HG03060 (cell line): ENCODE data around the gene EML6.
"Not testable (repeated sequence)": the region's sequence is repeated elsewhere in the genome, so short reads cannot be mapped to it uniquely, and the experiment has no call there.

Source experiments
- ATAC-seq: cut with Tn5 transposase; IDR thresholded peaks from one replicate; pipeline ENCODE4 v1.9.1; 2021; ENCODE audit warnings: low read depth, moderate number of reproducible peaks; ENCODE audit not compliant: unreplicated experiment

The EML6 gene

DNA sequence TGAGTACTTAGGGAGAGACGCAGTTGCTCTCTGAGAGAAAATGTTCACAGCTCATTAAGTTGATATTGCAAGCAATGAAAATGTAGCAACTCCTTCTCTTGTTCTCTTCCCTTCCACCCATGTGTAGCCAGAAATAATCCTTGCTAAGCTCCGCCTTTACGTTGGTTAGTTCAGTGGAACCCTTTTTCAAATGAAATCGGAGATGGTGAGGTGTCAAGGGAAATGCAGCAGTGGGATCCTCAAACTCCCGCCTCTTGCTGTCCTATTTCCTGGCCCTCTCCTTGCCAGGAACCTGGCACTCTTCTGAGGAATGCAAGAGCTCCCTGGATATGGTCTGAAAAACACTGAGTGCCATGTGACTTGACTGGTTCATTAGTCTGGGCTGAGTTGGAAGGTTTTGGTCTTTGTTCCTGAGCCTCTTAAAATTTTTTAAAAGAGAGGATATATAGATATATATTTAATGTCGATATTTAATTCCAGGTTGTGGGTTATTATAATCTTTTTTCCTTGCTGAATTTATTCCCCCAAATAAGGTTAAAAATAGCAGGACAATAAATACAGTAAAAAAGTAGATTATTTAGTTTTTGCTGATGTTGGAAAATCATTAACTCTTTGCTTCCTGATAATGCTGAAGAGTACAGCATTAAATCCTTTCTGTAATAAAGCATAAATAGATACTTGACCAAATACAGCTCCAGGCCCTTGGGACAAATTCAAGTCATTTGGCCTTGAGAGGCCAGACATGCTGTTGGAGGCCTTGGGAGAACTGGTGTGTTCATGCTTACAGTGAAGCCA, 116.2 kb downstream of the EML6 start:
- no peak for ATAC-seq

DNA sequence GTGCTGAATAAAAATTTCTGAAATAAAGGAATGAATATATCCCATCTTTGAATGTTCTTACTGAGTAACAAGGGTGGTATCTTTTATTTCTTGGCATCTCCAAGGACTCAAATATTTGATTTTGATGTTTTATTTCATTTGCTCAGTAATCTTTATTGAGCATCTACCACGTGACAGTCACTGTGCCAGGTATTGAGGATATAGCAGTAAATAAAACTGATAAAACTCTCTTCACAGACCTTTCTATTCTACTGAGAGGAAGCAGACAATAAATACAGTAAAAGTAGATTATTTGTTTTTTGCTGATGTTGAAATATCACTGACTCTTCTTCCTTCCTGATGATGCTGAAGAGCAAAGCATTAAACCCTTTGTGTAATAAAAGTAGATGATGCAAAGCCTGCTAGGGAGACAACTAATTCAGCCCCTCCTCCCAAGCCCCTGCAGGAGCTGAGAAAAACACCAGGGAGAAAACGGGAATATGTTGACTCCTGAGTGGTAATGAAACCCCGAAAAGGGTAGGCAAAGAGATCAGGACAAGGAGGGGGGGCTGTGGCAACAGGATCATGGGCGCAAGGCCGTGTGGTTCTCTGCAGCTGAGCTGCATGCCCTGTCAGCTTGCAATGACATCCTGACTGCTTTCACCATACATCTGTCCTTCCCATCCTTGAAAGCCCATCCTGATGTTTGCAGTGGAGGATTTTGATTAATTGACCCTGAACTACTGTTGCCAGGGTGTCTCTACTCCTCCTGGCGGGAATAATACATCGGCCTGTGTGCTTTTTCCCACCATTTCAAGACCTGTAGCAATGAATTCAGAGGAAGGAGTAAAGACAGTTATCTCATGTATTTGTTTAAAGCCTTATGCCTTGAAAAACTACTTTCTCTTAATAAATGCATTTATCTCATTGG, 117.4 kb downstream of the EML6 start:
- no peak for ATAC-seq

DNA sequence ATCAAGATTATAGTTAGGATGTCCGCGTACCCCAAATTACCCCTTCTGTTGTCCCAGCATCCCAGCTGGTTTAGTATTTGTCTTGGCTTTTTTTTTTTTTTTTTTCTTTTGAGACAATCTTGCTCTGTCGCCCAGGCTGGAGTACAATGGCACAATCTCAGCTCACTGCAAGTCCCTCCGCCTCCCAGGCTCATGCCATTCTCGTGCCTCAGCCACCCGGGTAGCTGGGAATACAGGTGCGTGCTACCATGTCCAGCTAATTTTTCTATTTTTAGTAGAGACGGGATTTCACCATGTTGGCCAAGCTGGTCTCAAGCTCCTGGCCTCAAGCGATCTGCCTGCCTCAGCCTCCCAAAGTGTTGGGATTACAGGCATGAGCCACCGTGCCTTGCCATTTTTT, 118.0 kb downstream of the EML6 start:
- not testable (repeated sequence) for ATAC-seq

DNA sequence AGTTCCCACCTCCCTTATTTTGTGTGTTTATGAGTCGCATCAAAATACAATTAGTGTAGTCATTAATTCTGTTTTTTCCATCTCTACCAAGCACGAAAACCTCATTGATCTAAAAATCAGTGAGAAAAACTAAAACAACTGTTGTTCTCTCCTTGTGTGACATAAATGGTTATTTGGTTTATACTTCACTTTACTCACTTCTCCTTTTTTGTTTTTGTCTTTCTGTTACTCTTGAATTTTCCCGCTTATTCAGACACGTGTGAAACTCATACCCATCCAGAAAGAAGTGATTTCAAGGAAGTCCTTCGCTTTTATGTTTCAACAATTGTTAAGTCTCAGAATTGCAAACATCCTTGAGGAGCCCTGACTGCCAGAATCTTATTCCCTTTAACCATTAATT, 121.6 kb downstream of the EML6 start:
- no peak for ATAC-seq

DNA sequence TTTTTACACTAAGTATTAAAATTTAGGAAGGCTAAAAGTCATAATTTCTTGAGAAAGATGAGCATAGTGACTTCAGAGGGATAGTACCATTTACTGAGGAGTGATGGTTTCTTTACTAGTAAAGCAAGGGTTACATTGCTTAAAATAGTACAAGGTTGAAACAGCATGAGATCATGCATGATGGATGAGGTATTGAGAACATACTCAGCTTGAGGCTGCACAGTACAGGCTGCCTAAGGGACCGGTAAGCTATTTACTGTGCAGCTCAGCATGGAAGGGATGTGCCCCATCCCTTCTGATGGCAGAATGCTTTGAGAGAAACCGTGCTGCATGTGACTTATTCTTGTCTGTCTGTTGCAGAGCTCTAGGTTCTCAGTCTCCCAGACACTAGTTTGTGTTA, 122.1 kb downstream of the EML6 start:
- ATAC-seq = no peak

DNA sequence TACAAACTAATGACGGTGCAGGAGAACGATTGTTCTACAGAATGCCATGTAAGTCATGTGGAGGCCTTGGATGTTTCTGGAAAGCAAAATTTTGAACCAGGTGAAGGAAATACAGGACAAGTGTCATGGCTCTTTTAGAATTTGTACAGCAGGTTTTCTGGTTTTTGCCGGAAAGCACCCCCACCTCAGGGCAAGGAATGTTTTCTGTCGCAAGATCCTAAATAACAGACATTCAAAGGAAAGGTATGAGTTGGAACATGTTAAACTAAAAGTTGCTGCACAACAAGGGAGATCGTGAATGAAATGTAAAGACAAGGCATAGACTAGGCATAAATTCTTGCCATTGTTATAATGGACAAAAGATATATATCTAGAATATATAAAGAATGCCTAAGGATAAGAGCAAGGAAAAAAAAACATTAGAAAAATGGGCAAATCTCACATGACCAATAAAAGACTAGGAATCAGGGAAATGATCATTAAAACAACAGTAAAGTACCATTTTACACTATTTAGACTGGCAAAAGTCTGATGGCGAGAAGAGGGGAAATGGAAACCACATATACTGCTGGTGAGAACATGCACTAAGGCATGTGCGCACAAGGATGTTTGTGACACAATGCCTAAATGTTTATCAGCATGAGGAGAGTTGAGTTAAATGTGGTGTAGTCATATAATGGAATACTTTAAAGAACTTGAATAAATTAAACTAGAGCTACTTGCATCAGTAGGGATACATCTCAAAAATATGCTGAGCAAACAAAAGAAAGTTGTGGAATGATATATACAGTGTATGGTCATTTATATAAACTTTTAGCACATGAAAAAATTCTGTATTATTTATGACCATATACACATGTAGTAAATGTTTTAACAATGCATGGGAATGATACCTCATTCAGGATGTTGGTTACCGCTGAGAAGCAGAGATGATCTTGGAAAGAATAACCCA, 127.0 kb downstream of the EML6 start:
- ATAC-seq = no peak

DNA sequence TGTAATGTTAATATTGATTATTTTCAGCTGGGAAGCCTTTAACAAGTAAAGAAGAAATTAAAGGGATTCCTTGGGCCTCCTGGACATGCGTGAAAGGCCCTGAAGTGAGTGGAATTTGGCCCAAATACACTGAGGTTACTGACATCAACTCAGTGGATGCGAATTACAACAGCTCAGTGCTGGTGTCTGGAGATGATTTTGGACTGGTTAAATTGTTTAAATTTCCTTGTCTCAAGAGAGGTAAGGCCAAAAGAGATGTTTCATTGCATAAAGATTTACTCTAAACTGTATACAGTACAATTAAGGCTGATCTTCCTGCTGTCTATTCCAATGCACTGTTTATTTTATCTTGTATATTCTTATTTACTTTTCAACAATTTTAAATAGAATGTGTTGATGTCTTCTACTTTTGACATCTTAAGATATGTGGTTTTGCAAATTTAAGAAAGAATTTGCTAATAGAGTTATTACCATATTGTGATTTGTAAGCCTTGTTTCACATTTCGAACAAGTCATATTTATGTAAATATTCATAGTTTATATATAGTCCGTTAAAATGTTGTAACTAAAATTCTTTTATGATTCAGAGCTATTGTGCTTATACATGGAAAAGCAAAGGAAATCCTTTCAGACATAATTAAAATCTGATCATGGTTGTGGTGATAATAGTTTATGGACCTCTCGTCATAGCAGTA, 130.3 kb downstream of the EML6 start:
- ATAC-seq = no peak

DNA sequence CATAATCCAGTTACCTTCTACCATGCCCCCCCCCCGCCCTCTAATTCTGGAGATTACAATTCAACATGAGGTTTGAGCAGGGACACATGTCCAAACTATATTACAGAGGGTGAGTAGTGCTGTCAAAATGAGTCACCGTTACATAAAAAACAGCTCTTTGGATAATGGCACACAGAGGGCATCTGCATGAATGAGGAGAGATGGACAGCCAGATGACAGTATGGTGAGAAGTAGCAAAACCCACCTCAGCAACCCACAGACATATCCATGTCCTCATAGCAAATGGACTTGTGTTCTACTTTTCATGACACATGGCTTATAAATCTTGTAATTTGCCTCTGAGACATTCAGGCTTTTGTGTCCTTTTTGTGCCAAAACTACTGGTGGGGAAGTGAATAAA, 132.0 kb downstream of the EML6 start:
- no peak for ATAC-seq

DNA sequence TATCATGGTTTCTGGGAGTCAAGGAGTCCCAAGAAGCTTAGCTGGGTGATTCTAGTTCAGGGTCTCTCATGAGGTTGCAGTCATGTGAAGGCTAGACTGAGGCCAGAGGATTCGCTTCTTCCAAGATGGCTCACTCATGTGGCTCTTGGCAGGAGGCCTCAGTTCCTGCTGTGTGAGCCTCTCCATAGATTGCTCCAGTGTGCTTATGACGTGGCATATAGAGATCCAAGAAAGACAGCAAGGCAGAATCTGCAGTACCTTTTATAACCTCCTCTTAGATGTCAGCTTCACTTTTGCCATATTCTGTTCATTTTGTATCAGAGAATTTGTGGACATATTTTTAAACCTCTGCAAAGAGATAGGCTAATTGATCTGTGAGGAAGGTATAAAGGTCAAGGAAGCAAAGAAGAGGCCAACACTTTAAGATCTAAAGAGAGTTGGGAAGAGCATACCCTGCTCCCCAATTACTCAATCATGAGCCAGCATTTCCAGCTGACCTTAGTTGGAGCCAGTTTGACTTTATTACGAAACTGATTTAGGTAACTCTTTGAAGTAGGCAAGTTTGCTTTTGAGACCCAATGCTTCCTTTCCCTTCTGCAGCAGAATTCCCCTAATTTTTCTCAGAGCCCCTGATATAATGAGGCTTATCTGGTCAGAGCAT, 134.7 kb downstream of the EML6 start:
- ATAC-seq = no peak

DNA sequence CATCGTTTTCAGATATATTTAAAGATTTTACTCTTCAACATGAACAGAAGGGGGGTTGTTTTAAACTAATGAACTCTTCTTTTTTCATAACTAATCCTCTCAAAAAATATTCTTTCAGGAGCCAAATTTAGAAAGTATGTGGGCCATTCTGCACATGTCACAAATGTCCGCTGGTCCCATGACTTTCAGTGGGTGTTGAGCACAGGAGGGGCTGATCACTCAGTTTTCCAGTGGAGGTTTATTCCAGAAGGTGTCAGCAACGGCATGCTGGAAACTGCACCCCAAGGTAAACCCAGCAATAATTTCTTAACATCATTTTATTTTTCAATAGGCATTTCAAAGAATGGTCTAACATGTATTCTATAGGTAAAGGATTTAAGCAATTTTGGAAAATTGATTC, 136.0 kb downstream of the EML6 start:
- no peak for ATAC-seq

DNA sequence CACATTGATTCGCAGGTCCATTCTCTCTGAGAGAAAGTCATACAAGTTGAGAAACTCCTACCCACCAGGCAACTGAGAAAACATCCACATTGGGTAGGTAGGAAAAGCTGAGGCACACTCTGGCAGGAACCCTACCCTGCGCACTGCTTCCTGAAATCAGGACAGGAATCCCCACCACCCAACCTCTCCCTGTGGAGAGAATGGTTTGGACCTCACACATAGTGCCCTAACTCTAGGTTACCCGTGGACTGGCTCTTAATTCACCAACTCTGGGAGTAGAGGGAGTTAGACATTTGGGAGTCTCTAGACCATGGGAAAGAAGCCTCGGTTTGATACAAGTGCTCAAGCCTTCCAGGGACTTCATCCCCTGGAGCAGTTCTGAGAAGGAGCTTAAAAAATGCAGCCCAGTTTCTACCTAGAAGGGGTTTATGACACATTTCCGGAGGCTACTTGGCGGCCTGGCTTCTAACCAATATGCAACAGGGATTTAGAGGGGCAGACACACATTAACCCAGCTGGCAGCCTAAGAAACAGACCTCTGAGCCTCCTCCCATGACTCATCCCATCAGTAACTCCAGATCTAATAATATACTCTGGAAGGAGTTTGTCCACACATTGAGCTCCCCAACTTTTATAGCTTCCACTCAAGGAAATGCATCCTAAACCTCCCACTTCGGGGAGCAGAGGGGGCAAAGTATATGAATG, 136.7 kb downstream of the EML6 start:
- ATAC-seq = no peak

DNA sequence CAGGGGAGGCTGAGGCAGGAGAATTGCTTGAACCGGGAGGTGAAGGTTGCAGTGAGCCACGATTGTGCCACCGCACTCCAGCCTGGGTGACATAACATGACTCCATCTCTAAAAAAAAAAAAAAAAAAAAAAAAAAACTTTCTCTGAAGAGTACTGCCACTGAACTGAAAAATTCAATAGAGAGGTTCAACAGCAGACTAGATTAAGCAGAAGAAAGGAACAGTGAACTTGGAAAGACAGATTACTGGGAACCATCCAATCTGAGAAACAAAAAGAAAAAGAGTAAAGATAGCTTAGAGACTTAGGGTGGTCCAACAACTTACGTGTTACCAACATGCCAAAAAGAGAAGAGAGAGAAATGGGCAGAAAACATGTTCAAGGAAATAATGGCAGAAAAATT, 138.8 kb downstream of the EML6 start:
- ATAC-seq = no peak

DNA sequence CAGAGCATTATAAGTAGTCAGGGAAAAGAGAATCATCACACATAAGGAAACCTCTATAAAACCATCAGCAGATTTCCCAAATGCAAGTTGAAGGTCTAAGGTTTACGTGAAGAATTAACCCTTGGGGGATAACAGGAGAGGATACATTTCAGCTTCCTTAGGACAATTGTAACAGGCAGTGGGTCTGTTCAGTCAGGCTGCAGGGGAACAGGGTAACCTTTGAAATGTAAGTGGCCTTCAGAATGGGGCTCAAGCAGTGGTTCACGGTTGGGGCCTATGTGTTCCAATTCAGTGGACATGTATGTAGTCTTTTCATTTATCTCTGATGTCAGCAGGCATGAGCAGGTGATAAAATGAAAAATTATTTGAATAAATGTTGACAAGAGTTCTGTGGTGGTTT, 139.3 kb downstream of the EML6 start:
- ATAC-seq = no peak

DNA sequence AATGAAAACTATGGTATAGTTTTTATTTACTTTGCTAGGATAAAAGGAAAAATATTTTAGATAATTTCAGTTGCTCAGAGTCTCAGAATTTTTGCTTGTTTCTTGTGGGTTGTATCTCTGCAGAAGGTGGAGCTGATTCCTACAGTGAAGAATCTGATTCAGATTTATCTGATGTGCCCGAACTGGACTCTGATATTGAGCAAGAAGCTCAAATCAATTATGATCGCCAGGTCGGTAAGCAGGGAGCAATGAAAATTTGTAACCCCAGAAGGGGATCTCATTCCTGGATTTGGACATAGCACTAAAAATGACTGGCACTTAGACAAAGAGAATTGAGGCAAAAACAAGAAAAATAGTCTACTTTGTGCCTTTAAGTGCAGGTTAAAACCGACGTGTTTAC, 140.2 kb downstream of the EML6 start:
- ATAC-seq = no peak

DNA sequence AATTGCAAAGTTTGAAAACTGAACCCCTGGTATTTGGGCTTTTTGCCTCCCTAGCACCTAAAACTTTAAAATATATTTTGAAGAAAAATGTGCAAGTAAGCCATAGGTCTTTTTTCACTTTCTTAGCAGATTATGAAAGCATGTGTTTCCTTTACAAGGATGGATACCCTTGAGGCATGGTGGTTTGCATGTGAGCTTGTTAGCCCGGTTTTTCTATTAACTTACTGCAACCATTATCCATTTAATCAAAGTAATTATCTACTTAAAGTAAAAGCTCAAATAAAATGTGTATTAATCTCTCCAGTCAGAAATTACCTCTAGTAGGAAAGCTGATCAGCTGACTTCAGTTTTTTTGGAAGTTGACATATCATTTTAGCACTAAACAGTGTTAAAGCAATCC, 140.6 kb downstream of the EML6 start:
- ATAC-seq = no peak

DNA sequence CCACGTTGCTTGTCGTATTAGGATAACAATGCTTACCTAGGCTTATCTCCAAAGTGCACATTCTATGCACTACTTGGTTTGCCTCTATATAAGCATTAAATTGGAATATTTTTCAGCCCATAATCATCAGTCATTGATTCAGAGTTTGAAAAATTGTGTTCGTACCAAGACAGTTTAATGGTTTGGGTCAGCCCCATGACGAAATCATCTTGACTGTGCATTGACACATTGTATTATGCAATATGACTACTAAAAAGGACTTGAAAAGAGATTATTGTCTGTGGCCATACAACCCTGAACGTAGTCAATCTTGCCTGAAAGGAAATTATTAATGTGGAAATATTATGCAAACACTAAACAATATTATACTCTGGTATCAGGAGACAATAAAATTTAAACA, 141.3 kb downstream of the EML6 start:
- ATAC-seq = no peak

DNA sequence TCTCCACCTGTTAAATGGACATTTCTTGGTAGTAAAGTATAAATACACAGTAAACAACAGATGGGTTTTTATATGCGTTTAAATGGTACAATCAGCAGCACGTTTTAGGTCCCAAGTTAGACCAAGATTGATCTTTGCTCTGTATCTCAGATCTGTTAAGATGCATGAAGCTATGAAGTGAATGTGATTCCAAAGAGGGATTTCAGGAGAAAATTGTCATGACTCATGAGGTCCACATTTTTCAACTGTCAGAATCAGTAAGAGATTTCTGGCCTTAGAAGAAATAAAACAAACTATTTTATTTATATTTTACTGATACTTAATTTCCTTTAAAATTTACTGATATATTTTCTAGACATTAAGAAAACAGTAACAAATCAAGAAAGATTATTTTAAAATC, 142.7 kb downstream of the EML6 start:
- ATAC-seq = no peak

DNA sequence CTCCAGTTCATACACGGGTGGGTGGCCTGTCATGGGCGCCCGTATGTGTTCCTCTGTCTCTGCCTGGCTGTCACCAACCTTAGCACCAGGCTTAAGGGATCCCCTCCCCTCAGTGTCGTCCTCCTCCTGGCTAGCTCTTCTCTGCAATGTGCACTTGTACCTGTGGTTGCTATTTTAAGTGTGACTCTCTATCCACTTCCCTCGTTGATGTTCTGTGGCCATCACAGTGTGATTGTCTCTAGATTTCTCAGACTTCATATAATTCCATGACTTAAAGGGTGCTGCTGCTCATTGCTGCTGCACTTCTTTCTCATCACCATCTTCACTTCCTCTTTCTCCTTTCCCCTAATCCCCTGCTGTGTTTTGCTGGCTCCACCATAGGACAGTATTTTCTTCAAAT, 143.4 kb downstream of the EML6 start:
- ATAC-seq = peak; percentile 81

DNA sequence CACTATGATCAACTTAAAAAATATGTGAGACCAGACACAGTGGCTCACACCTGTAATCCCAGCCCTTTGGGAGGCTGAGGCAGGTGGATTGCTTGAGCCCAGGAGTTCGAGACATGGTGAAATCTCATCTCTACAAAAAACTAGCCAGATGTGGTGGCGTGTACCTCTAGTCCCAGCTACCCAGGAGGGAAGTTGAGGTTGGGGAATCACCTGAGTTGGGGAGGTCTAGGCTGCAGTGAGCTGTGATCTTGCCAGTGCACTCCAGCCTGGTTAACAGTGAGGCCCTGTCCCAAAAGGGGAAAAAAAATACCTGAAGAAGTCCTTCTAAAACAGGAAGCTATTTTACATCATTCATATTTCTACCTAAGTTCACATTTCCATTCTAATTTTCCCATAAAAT, 144.0 kb downstream of the EML6 start:
- peak; percentile 26 for ATAC-seq
